ENCODE results near the gene MICAL2.

Gene MICAL2

GRCh38 chr11:12140186-12140793 is 29.9 kb downstream of the MICAL2 start:
- no peaks in the 10 kb centered on the region for H3K36me3 Mint-ChIP-seq (ENCODE audit: low read depth)
- H3K4me1 Mint-ChIP-seq, result peaks cover 38% of the 10 kb centered on the region
- H3K27ac Mint-ChIP-seq, result no peak overlapping the region
- no peak for TF ChIP-seq CTCF (IDR thresholded peaks at IDR 0.05)
- no peaks in the 10 kb centered on the region for H3K9me3 Mint-ChIP-seq
- H3K27me3 Mint-ChIP-seq (ENCODE audit: low read depth, poor library complexity), result peaks cover 5% of the 10 kb centered on the region
- H3K4me3 Mint-ChIP-seq, result no peak overlapping the region
- DNase-seq, result no peak

DNA sequence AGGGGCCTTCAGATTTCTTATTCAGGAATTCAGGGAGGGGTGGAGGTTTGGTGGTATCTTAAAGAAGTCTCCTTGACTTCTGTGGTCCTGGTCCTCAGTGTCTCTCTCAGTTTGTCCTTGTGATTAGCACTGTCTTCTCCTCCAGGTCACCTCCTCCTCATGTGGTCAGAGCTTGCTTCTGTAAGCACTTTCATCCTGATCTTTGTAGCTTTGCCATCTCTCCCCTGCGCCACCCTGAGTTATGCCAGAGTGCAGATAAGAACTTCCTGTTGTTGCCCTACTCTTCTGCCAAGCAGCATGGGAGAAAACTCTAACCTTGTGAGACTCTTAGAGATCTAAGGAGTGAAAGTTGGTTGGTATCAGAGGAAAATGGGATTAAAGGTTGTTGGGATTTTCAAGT is 30.9 kb downstream of the MICAL2 start:
- peaks cover 38% of the 10 kb centered on the region for H3K4me1 Mint-ChIP-seq
- no peak overlapping the region for H3K27ac Mint-ChIP-seq
- H3K36me3 Mint-ChIP-seq (ENCODE audit: low read depth), result no peaks in the 10 kb centered on the region
- no peak overlapping the region for H3K4me3 Mint-ChIP-seq
- no peak for DNase-seq
- no peak for TF ChIP-seq CTCF (IDR thresholded peaks at IDR 0.05)
- no peaks in the 10 kb centered on the region for H3K9me3 Mint-ChIP-seq
- peaks cover 5% of the 10 kb centered on the region for H3K27me3 Mint-ChIP-seq (ENCODE audit: low read depth, poor library complexity)

DNA sequence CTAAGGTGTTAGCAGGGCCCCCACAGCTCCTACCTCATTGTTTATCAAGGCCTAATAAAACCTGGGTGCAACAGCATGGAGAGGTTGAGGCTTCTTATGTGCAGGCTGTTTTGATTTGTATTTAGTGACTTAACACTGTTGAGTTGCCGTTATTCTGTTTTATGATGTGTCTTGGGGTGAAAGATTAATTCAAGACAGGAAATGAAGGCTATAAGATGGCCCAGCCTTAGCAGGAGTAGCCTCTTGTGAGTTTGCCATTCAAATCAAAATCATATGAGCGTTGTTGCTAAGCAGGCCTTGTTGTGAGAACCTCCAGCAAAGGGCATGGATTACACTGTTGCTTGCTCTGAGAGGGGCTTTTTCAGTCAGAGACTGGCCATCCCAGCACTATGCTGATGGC is 31.8 kb downstream of the MICAL2 start:
- H3K27me3 Mint-ChIP-seq (ENCODE audit: low read depth, poor library complexity), result peaks cover 5% of the 10 kb centered on the region
- H3K9me3 Mint-ChIP-seq, result no peaks in the 10 kb centered on the region
- H3K4me1 Mint-ChIP-seq, result peaks cover 38% of the 10 kb centered on the region
- no peaks in the 10 kb centered on the region for H3K36me3 Mint-ChIP-seq (ENCODE audit: low read depth)
- H3K27ac Mint-ChIP-seq, result no peak overlapping the region
- no peak overlapping the region for H3K4me3 Mint-ChIP-seq
- no peak for TF ChIP-seq CTCF (IDR thresholded peaks at IDR 0.05)
- no peak for DNase-seq

DNA sequence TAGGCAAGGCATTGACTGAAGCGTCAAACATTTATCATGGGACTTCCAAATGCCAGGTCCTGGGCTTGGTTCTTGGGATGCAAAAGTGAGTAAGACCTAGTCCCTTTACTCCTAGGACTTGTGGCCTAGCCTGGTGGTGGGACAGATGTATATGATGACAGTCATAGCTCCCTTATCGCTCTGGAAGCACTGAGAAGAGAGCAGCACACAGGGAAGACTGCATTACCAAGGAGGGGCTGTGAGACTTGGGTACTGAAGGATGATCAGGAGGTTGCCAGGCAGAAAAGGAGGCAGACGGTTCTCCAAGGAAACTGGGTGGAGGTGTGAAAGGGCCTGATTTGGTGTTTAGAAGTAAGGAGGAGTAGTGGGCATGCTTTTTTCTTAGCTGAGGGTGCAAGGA is 32.5 kb downstream of the MICAL2 start:
- no peaks in the 10 kb centered on the region for H3K36me3 Mint-ChIP-seq (ENCODE audit: low read depth)
- TF ChIP-seq CTCF (IDR thresholded peaks at IDR 0.05), result no peak
- peaks cover 37% of the 10 kb centered on the region for H3K4me1 Mint-ChIP-seq
- no peaks in the 10 kb centered on the region for H3K9me3 Mint-ChIP-seq
- no peak overlapping the region for H3K27ac Mint-ChIP-seq
- no peak for DNase-seq
- no peak overlapping the region for H3K4me3 Mint-ChIP-seq
- peaks cover 5% of the 10 kb centered on the region for H3K27me3 Mint-ChIP-seq (ENCODE audit: low read depth, poor library complexity)

- peaks cover 33% of the 10 kb centered on the region for H3K4me1 Mint-ChIP-seq
- no peaks in the 10 kb centered on the region for H3K36me3 Mint-ChIP-seq (ENCODE audit: low read depth)
- H3K9me3 Mint-ChIP-seq, result no peaks in the 10 kb centered on the region
- DNase-seq, result no peak
- peaks cover 9% of the 10 kb centered on the region for H3K27me3 Mint-ChIP-seq (ENCODE audit: low read depth, poor library complexity)
- no peak for TF ChIP-seq CTCF (IDR thresholded peaks at IDR 0.05)
- H3K27ac Mint-ChIP-seq, result no peak overlapping the region
- H3K4me3 Mint-ChIP-seq, result no peak overlapping the region
Measured at GRCh38 chr11:12143461-12144258, 33.3 kb downstream of the MICAL2 start.

Data from nephron progenitor cell (in vitro differentiated cells).